Esophagus muscularis mucosa (tissue), 4 donors: Measurements from ENCODE around the gene ANKRD33B. TPM values are rescaled to one million over a fixed set of nuclear protein-coding genes. Genes with fewer than 3 reads are reported as not detected.

Experiments
- DNase-seq: peaks from one replicate; pipeline ENCODE4 v3.0.0-alpha.2; 2017; ENCODE audit errors: extremely low spot score
- H3K27ac ChIP-seq, 4 donors: fragments of 200-600 bp; sonication (generic); replicated peaks in 1 of 4; 1 replicate in 3 of 4; 2 replicates in 1 of 4; pipeline ENCODE4 v1.5.1; 2016 to 2019; ENCODE audit warnings: mild to moderate bottlenecking in 1 of 4
- H3K27me3 ChIP-seq, 4 donors: fragments of 200-600 bp; sonication (generic); one replicate each; pipeline versions ENCODE4 v1.5.1 to v1.6.0; 2016 to 2019
- H3K36me3 ChIP-seq, 4 donors: fragments of 200-600 bp; sonication (generic); one replicate each; pipeline ENCODE4 v1.5.1; 2016 to 2019
- H3K4me1 ChIP-seq, 4 donors: fragments of 200-600 bp; sonication (generic); one replicate each; pipeline ENCODE4 v1.5.1; 2016 to 2019
- H3K4me3 ChIP-seq, 4 donors: fragments of 200-600 bp; sonication (generic); 1 replicate in 2 of 4; 2 replicates in 2 of 4; pipeline ENCODE4 v1.5.1; 2016 to 2019; ENCODE audit warnings: mild to moderate bottlenecking in 4 of 4, moderate library complexity in 1 of 4
- H3K9me3 ChIP-seq, 4 donors: fragments of 200-600 bp; sonication (generic); 1 replicate in 3 of 4; 2 replicates in 1 of 4; pipeline ENCODE4 v1.5.1; 2016 to 2019
- EP300 ChIP-seq: sonication (generic); formaldehyde crosslinking; IDR thresholded peaks from one replicate; pipeline ENCODE4 v1.6.1; 2017; ENCODE audit warnings: antibody characterized with exemption
- POLR2A ChIP-seq: fragments of 450-650 bp; IDR thresholded peaks from one replicate; pipeline ENCODE4 v1.6.1; 2017; ENCODE audit warnings: antibody characterized with exemption, moderate library complexity, mild to moderate bottlenecking, low read depth
- POLR2AphosphoS5 ChIP-seq, 2 donors: sonication (generic); formaldehyde crosslinking; IDR thresholded peaks; one replicate each; pipeline ENCODE4 v1.6.1; 2017; ENCODE audit warnings: antibody characterized with exemption in 2 of 2
- WGBS: methylation state at CpG from one replicate; pipeline ENCODE4 v1.1.5; 2018; 5-methylcytosine and 5-hydroxymethylcytosine counted together
- intact Hi-C: fragments of 100-400 bp; cut with DNase I; formaldehyde crosslinking; loops from one replicate; pipeline ENCODE4 v1.15.1; 2023
- total RNA-seq, 4 donors: library from RNA; depleted of rRNA; stranded (reverse); fragments of >200 nt; gene quantifications; one replicate each; pipeline versions ENCODE4 v1.1.0 to v1.2.1, GENCODE V29; 2016
- TF ChIP-seq, protein P1 (sequence below), 3 experiments: fragments of 200-600 bp in 2 of 3; fragments of 450-650 bp in 1 of 3; sonication (generic) in 2 of 3; IDR thresholded peaks; one replicate each; pipeline ENCODE4 v1.5.1; 2017 to 2019; ENCODE audit warnings: antibody characterized with exemption in 3 of 3, mild to moderate bottlenecking in 2 of 3, moderate library complexity in 1 of 3

Gene ANKRD33B
- total RNA-seq, 4 donors from 2014 or later, result 4.6 to 8.2 (median 6.7) TPM

DNA sequence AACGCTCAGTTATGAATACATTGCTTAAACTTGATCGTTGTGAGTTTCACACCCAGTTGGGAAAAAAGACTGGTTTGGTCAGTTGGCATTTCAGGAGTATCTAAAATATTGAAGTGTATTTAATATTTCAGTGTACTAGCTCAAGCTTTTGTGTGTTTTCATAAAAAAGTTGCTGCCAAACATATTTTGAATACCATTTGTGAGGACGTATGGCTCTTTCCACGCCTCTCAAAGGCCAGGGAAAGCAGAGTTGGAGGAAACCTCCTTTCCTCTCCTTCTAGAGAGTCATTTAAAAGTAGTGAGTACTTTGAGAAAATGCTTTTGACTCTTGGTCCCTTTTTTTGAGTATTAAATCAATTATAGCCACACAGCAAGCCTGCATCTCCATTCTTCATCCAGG lies 43.2 kb upstream of the ANKRD33B start:
- DNase-seq, result no peak
- Histone ChIP-seq H3K4me3 (no peak overlapping the region), H3K27me3 (no peaks in the 10 kb centered on the region), H3K36me3 (no peaks in the 10 kb centered on the region), H3K9me3 (no peaks in the 10 kb centered on the region), H3K4me1 (no peaks in the 10 kb centered on the region), H3K27ac (no peak overlapping the region)
- intact Hi-C loops, result no loop called here
- TF ChIP-seq EP300, result no peak
- TF ChIP-seq, protein P1, sequence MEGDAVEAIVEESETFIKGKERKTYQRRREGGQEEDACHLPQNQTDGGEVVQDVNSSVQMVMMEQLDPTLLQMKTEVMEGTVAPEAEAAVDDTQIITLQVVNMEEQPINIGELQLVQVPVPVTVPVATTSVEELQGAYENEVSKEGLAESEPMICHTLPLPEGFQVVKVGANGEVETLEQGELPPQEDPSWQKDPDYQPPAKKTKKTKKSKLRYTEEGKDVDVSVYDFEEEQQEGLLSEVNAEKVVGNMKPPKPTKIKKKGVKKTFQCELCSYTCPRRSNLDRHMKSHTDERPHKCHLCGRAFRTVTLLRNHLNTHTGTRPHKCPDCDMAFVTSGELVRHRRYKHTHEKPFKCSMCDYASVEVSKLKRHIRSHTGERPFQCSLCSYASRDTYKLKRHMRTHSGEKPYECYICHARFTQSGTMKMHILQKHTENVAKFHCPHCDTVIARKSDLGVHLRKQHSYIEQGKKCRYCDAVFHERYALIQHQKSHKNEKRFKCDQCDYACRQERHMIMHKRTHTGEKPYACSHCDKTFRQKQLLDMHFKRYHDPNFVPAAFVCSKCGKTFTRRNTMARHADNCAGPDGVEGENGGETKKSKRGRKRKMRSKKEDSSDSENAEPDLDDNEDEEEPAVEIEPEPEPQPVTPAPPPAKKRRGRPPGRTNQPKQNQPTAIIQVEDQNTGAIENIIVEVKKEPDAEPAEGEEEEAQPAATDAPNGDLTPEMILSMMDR (IDR thresholded peaks at IDR 0.05), result no peak
- TF ChIP-seq POLR2A, result no peak
- no peak for TF ChIP-seq POLR2AphosphoS5 (IDR thresholded peaks at IDR 0.05)
- 72% methylated on average over 4 of the region's 4 CpGs for WGBS

DNA sequence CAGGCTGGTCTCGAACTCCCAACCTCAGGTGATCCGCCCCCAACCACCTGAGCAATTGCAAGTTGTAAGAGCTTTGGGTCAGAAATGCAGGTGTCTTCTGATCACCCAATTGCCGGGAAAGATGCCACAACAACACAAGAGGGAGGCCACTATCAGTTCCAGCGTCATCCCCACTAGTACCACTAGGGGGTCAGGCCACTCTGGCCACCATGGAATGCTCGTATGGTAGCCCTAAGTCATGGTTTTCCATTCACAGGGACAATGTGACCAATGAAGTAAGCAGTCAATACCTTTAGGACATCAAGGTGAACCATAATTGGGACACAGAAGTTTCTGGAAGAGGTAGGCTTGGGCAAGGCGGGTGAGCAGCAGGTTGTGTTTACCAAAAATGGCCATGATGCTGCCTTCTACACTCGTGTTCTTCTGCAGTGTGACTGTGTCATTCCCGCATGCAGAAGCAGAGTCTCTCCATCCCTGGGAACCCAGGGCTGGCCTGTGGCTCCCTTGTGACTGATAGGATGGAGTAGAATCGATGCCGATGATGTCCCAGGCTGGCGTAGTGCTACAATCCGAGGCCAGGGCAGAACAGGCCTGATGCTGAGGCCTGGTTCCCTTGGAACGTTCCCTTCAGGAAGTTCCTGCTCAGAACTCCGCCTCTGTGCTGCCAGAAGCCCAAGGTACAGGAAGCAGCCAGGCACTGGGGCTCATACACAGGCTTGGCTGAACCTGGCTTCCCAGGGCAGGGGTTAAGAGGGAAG lies 42.2 kb upstream of the ANKRD33B start:
- TF ChIP-seq, protein P1 (IDR thresholded peaks at IDR 0.05), result peak in 1 of 3 experiments; percentile 5
- TF ChIP-seq EP300, result no peak
- no peak for TF ChIP-seq POLR2AphosphoS5 (IDR thresholded peaks at IDR 0.05)
- no peak for DNase-seq
- no peaks in the 10 kb centered on the region for H3K9me3 ChIP-seq
- no peak overlapping the region for H3K27ac ChIP-seq
- no peaks in the 10 kb centered on the region for H3K27me3 ChIP-seq
- WGBS, result 91% methylated on average over 12 of the region's 14 CpGs
- no peaks in the 10 kb centered on the region for H3K4me1 ChIP-seq
- no peak overlapping the region for H3K4me3 ChIP-seq
- intact Hi-C loops, result no loop called here
- H3K36me3 ChIP-seq, result no peaks in the 10 kb centered on the region

DNA sequence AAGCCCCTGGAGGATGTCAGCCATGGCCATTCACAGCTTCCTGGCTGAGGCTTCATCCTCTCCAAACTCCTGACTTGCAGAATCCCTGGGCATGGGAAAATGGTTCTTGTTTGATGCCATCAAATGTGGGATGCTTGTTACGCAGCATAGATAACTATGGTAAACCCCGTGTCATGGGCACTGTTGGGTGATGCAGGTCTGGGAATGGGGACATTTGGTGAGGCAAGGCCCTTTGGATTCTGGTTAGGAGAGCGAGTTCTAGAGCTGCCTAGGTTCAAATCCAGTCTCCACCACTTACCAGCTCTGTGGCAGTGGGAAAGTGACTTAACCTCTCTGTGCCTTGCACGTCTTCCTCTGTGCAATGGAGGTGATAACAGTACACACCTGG lies 41.7 kb upstream of the ANKRD33B start:
- no peak for DNase-seq
- H3K27me3 ChIP-seq, result no peaks in the 10 kb centered on the region
- no peak overlapping the region for H3K4me3 ChIP-seq
- no peaks in the 10 kb centered on the region for H3K9me3 ChIP-seq
- TF ChIP-seq, protein P1 (IDR thresholded peaks at IDR 0.05), result no peak
- intact Hi-C loops, result no loop called here
- no peaks in the 10 kb centered on the region for H3K36me3 ChIP-seq
- no peaks in the 10 kb centered on the region for H3K4me1 ChIP-seq
- H3K27ac ChIP-seq, result no peak overlapping the region
- WGBS, result 95% methylated on average over 4 of the region's 4 CpGs

DNA sequence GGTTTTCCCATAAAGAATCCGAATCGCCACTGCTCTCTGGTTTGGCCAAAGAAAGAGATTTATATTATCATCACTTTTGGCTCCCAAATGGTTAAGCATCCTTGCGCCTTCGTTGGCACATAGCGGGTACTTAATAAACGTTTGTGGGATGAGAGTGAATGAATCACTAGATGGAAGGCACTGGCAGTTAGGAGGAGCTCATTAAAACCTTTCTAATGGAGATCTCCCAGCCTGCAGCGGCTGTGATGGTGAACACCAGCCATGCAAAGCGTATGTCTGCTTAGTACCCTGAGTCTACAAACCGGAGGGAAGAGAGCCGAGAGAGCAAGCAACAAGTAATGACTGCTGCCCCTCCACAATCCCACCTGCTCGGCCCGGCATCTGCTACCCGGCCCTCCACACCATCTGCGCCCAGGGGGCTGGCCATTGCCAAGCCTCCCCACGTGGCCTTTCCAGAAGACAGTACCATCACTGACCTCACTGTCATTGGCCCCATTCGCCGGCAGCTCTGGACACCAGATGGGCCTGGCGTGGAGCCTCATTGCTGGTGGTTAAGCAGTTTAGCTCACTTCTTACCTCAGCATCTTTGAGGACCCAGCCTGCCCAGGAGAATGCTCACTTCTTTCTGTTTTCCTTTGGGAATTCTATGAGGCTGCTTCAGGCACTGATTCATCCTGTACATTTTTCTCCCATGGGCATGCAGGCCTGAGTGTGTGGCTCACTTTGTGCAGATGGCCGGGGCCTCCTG lies 39.3 kb upstream of the ANKRD33B start:
- no peaks in the 10 kb centered on the region for H3K4me1 ChIP-seq
- no peak overlapping the region for H3K4me3 ChIP-seq
- TF ChIP-seq POLR2AphosphoS5 (IDR thresholded peaks at IDR 0.05) (no peak), POLR2A (no peak), EP300 (no peak)
- TF ChIP-seq, protein P1 (IDR thresholded peaks at IDR 0.05), result no peak
- intact Hi-C loops, result no loop called here
- no peaks in the 10 kb centered on the region for H3K27me3 ChIP-seq
- 85% methylated on average over 14 of the region's 19 CpGs for WGBS
- DNase-seq, result no peak
- H3K36me3 ChIP-seq, result no peaks in the 10 kb centered on the region
- H3K27ac ChIP-seq, result no peak overlapping the region
- no peaks in the 10 kb centered on the region for H3K9me3 ChIP-seq
